Choroid plexus epithelial cell (primary cell): Measurements from ENCODE around the gene RSPH6A.
A peak's percentile ranks its signal among the peaks of the same experiment; 100 is the strongest.

ENCODE experiments used
- DNase-seq: peaks from one replicate; pipeline ENCODE4 v3.0.0-alpha.2; 2010; ENCODE audit warnings: low read depth
- H3K4me3 ChIP-seq: 2 replicates; pipeline ENCODE4 v1.5.1; 2011; ENCODE audit warnings: low read depth, mild to moderate bottlenecking, control low read depth, low read length, moderate library complexity
- CTCF ChIP-seq: conservative IDR thresholded peaks from 2 replicates; pipeline ENCODE4 v1.5.1; 2011; ENCODE audit warnings: low read depth, mild to moderate bottlenecking, control low read depth, inconsistent platforms, low read length, moderate library complexity

Gene RSPH6A

GRCh38 chr19:45774765-45775164 is 40.3 kb downstream of the RSPH6A start:
- DNase-seq: no peak
- H3K4me3 ChIP-seq: no peak overlapping the region
- TF ChIP-seq CTCF: no peak

- no peak for DNase-seq
- no peak for TF ChIP-seq CTCF
- H3K4me3 ChIP-seq: no peak overlapping the region
Measured at GRCh38 chr19:45773384-45773783, 41.7 kb downstream of the RSPH6A start.

- no peak overlapping the region for H3K4me3 ChIP-seq
- no peak for DNase-seq
- no peak for TF ChIP-seq CTCF
Measured at GRCh38 chr19:45772912-45773311, 42.2 kb downstream of the RSPH6A start.

- TF ChIP-seq CTCF: no peak
- H3K4me3 ChIP-seq: no peak overlapping the region
- no peak for DNase-seq
Measured at GRCh38 chr19:45772130-45772840, 42.8 kb downstream of the RSPH6A start.

- no peak for TF ChIP-seq CTCF
- H3K4me3 ChIP-seq: no peak overlapping the region
- DNase-seq: no peak
Measured at GRCh38 chr19:45771311-45771933, 43.7 kb downstream of the RSPH6A start.

GRCh38 chr19:45770192-45771101 is 44.7 kb downstream of the RSPH6A start:
- peak overlapping the region; percentile 71 for H3K4me3 ChIP-seq
- TF ChIP-seq CTCF: peak; percentile 69
- peak; percentile 99 for DNase-seq
